ENCODE results near the gene PHETA2. TPM values are rescaled to one million over a fixed set of nuclear protein-coding genes. Genes with fewer than 3 reads are reported as not detected.
"Not testable (repeated sequence)": the region's sequence is repeated elsewhere in the genome, so short reads cannot be mapped to it uniquely, and the experiment has no call there.

The PHETA2 gene
- total RNA-seq, 1 donor from 2014 or later, result 3.5 TPM

DNA sequence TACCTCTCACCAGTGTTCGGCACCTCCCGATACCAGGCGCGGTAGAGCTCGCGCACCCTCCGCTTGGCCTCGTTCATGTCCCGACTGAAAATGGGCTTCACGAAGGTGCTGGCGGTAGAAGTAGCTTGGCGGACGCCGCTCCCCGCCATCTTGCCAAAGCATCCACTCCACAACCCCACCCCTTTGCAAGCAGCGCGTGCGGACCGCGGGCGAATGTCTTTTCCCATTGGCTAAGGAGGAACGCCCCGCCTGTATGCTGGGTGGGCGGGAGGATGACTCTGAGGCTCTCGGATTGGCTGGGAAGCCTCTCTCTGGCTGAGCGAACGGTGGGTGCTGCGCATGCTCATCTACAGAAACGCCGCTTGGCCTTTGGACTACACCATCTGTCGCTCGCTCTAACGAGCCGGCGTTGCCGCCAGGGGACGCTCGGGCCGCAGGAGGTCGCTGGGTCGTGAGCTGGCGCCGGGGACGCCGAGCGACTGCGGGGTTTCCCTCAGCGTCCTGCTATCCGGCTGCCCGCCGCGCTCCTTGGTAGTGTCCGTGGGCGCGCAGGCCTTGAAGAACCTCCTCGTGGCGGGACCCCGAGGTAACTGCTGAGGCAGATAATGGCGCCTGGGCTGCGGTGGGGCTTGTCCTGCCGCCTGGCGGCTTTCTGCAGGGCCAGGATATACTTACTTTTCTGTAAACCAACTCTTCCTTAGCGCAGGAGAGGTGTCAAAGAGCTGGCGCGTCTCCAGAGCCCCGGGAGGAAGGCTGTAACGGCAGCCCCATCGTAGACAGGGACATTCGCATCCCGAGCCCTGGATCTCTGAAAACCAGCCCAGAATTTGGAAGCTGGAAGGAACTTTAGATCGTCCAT, 16.8 kb downstream of the PHETA2 start, which contains the start of gene NDUFA6:
TSS of gene NDUFA6 (minus strand) at position 177 of the 859 bp plus-strand sequence. CDS start at position 149, 28 bp downstream.
- TF ChIP-seq, protein P1, sequence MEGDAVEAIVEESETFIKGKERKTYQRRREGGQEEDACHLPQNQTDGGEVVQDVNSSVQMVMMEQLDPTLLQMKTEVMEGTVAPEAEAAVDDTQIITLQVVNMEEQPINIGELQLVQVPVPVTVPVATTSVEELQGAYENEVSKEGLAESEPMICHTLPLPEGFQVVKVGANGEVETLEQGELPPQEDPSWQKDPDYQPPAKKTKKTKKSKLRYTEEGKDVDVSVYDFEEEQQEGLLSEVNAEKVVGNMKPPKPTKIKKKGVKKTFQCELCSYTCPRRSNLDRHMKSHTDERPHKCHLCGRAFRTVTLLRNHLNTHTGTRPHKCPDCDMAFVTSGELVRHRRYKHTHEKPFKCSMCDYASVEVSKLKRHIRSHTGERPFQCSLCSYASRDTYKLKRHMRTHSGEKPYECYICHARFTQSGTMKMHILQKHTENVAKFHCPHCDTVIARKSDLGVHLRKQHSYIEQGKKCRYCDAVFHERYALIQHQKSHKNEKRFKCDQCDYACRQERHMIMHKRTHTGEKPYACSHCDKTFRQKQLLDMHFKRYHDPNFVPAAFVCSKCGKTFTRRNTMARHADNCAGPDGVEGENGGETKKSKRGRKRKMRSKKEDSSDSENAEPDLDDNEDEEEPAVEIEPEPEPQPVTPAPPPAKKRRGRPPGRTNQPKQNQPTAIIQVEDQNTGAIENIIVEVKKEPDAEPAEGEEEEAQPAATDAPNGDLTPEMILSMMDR (IDR thresholded peaks at IDR 0.05; ENCODE audit: unreplicated experiment), result peak; percentile 64
- Mint-ChIP-seq H3K4me3 (ENCODE audit: unreplicated experiment) (peak within 1 kb of the TSS; percentile 97), H3K27me3 (ENCODE audit: unreplicated experiment) (peaks cover 2% of the 10 kb centered on the region), H3K4me1 (ENCODE audit: unreplicated experiment) (peaks cover 12% of the 10 kb centered on the region), H3K27ac (ENCODE audit: unreplicated experiment) (peak within 1 kb of the TSS; percentile 96), H3K36me3 (ENCODE audit: low read depth, unreplicated experiment) (peaks cover 12% of the 10 kb centered on the region), H3K9me3 (ENCODE audit: unreplicated experiment) (no peaks in the 10 kb centered on the region)
- DNase-seq (ENCODE audit: low spot score), result peak; percentile 99

DNA sequence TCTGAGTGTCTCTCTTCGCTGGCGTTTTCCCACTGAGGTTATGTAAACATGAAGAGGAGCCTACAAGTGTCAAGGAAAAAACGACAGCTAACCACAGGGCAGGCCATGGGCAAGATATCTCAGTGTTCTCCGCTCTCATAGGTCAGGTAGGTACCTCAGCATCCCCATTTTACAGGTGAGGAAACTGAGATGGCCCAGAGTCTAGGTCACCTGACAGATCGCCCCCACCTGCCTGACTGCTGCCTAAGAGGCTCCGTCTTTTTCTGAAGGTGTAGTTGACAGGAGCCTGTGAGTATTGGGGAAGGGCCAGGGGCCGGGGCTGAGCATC, 17.4 kb downstream of the PHETA2 start:
- Mint-ChIP-seq H3K27ac (ENCODE audit: unreplicated experiment) (no peak overlapping the region), H3K9me3 (ENCODE audit: unreplicated experiment) (no peaks in the 10 kb centered on the region), H3K4me1 (ENCODE audit: unreplicated experiment) (peaks cover 12% of the 10 kb centered on the region), H3K4me3 (ENCODE audit: unreplicated experiment) (peak overlapping the region; percentile 97), H3K27me3 (ENCODE audit: unreplicated experiment) (peaks cover 1% of the 10 kb centered on the region), H3K36me3 (ENCODE audit: low read depth, unreplicated experiment) (peaks cover 12% of the 10 kb centered on the region)
- no peak for DNase-seq (ENCODE audit: low spot score)
- TF ChIP-seq, protein P1 (IDR thresholded peaks at IDR 0.05; ENCODE audit: unreplicated experiment), result no peak

DNA sequence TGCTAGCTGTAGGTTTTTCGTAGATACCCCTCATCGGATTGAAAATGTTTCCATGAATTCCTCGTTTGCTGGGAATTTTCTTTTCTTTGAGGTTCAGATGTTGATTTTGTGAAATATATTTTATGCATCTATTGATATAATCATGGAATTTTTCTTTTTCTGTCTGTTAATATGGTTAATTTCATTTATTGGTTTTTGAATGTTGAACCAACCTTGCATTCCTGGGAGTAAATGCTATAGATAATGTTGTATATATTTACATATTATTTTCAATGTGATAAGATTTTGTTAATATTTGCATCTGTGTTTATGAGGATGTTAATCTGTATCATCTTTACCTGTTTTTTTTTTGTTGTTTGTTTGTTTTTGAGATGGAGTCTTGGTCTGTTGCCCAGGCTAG, 27.2 kb downstream of the PHETA2 start:
- Mint-ChIP-seq H3K27ac (ENCODE audit: unreplicated experiment) (no peak overlapping the region), H3K9me3 (ENCODE audit: unreplicated experiment) (peaks cover 8% of the 10 kb centered on the region), H3K4me3 (ENCODE audit: unreplicated experiment) (peak overlapping the region; percentile 63), H3K4me1 (ENCODE audit: unreplicated experiment) (no peaks in the 10 kb centered on the region), H3K36me3 (ENCODE audit: low read depth, unreplicated experiment) (peaks cover 20% of the 10 kb centered on the region), H3K27me3 (ENCODE audit: unreplicated experiment) (peaks cover 2% of the 10 kb centered on the region)
- TF ChIP-seq, protein P1 (IDR thresholded peaks at IDR 0.05; ENCODE audit: unreplicated experiment), result no peak
- DNase-seq (ENCODE audit: low spot score), result no peak

GRCh38 chr22:42104332-42104860, 30.3 kb downstream of the PHETA2 start:
- peak overlapping the region; percentile 63 for H3K4me3 Mint-ChIP-seq (ENCODE audit: unreplicated experiment)
- DNase-seq (ENCODE audit: low spot score); H3K9me3 Mint-ChIP-seq (ENCODE audit: unreplicated experiment); H3K27me3 Mint-ChIP-seq (ENCODE audit: unreplicated experiment); H3K4me1 Mint-ChIP-seq (ENCODE audit: unreplicated experiment); H3K27ac Mint-ChIP-seq (ENCODE audit: unreplicated experiment): not testable (repeated sequence)
- peaks cover 19% of the 10 kb centered on the region for H3K36me3 Mint-ChIP-seq (ENCODE audit: low read depth, unreplicated experiment)

DNA sequence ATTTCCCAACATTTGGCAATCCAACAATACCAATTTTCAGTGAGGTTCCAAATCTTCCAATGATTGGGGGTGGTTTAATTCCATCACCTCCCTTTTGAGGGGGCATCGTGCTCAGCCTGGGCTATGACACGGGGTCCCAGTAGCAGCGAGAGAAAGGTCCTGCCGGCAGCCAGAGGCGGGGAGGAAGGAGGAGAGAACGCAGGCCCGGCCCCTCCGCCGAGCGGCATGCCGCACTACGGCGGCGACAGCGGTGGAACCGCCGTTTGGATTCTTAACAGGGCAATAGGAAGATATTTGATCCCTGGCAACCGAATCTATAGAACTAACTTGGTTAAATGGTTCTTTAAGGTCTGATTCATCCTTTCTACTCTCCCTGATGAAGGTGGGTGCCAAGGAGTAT, 34.8 kb downstream of the PHETA2 start:
- Mint-ChIP-seq H3K27ac (ENCODE audit: unreplicated experiment) (no peak overlapping the region), H3K36me3 (ENCODE audit: low read depth, unreplicated experiment) (peaks cover 8% of the 10 kb centered on the region), H3K9me3 (ENCODE audit: unreplicated experiment) (peaks cover 8% of the 10 kb centered on the region), H3K4me3 (ENCODE audit: unreplicated experiment) (no peak overlapping the region), H3K27me3 (ENCODE audit: unreplicated experiment) (peaks cover 2% of the 10 kb centered on the region), H3K4me1 (ENCODE audit: unreplicated experiment) (no peaks in the 10 kb centered on the region)
- TF ChIP-seq, protein P1 (IDR thresholded peaks at IDR 0.05; ENCODE audit: unreplicated experiment), result no peak
- no peak for DNase-seq (ENCODE audit: low spot score)

Measured in endothelial cell (in vitro differentiated cells).